ENCODE measurements around the gene TNS1. TPM values are rescaled to one million over a fixed set of nuclear protein-coding genes. Genes with fewer than 3 reads are reported as not detected.

TNS1 gene
- total and polyA plus RNA-seq, 9 of the 15 experiments (the other 6 are each of a cell fraction or from before 2014, with no cell fraction given) = 0.13 to 2.7 (median 0.77) TPM

- WGBS (ENCODE audit: insufficient coverage, low coverage, missing lambda C conversion rate) = 0% methylated on average over 8 of the region's 11 CpGs
- Histone ChIP-seq H3K27me3 (ENCODE audit: control insufficient read depth in 2 of 2, insufficient read depth in 2 of 2, low read length in 2 of 2) (peaks cover 0 to 22% of the 10 kb centered on the region in 2 experiments; a peak in 3 of 5 replicates), H3K36me3 (ENCODE audit: control insufficient read depth, insufficient read depth, low read length) (no peaks in the 10 kb centered on the region), H3K4me2 (ENCODE audit: insufficient read depth, low read length) (no peak overlapping the region), H3K9me3 (replicated peaks; ENCODE audit: control insufficient read depth, insufficient read depth, low read depth, low read length) (no peaks in the 10 kb centered on the region), H3K79me2 (ENCODE audit: control insufficient read depth, insufficient read depth, low read length) (no peaks in the 10 kb centered on the region), H3K4me3 (no peak overlapping the region), H3K9ac (ENCODE audit: insufficient read depth in 1 of 2, low read depth in 2 of 2, low read length in 2 of 2) (no peak overlapping the region), H3K9me1 (ENCODE audit: control insufficient read depth, insufficient read depth, low read length) (no peaks in the 10 kb centered on the region), H3K27ac (ENCODE audit: extremely low read depth, low read depth, low read length) (no peak overlapping the region), H4K20me1 (replicated peaks; ENCODE audit: control insufficient read depth, insufficient read depth, low read length) (no peaks in the 10 kb centered on the region), H2AFZ (ENCODE audit: low read depth, low read length) (no peak overlapping the region), H3K4me1 (replicated peaks in 1 of 2; ENCODE audit: control insufficient read depth in 2 of 2, insufficient read depth in 2 of 2, low read length in 2 of 2) (peaks cover 7 to 14% of the 10 kb centered on the region in 2 experiments; a peak in 3 of 5 replicates)
- in situ Hi-C loops (cut with MboI) (no loop called here), intact Hi-C loops (cut with micrococcal nuclease) (no loop called here)
- ChIA-PET POLR2A (interaction anchor here (0.6 kb wide), 1 partner anchor 107 kb away, joined by 3 read pairs; no protein-coding TSS in a partner anchor), CTCF (ENCODE audit: low intra/inter-chr PET ratio) (interaction anchor here (0.6 kb wide), 1 partner anchor 110 kb away, joined by 3 read pairs; no protein-coding TSS in a partner anchor)
- ATAC-seq (peak; percentile 96), FAIRE-seq (peak; percentile 88), DNase-seq (ENCODE audit: extremely low read depth in 1 of 4, low spot score in 3 of 4) (peak; percentile 56 to 82 (median 76))
- no TSS peak for BruUV-seq (replicated peaks)
- TF ChIP-seq, protein P1, sequence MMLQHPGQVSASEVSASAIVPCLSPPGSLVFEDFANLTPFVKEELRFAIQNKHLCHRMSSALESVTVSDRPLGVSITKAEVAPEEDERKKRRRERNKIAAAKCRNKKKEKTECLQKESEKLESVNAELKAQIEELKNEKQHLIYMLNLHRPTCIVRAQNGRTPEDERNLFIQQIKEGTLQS (IDR thresholded peaks at IDR 0.05) = 0 out of 2 replicates have a peak, but pooled peaks have one; percentile 20
- TF ChIP-seq, protein P1 (CRISPR knock-in tag; conservative IDR thresholded peaks at IDR 0.05) = no peak
- TF ChIP-seq UBTF (IDR thresholded peaks at IDR 0.05; ENCODE audit: borderline replicate concordance in 1 of 2, low read depth in 2 of 2, low read length in 2 of 2) (no peak), ZBTB5 (IDR thresholded peaks at IDR 0.05) (no peak), FOSL1 (tag; conservative IDR thresholded peaks at IDR 0.05) (0 out of 2 replicates have a peak, but pooled peaks have one; percentile 27), ELK1 (CRISPR knock-in tag; IDR thresholded peaks at IDR 0.05) (no peak), SMC3 (conservative IDR thresholded peaks at IDR 0.05; ENCODE audit: insufficient read depth, low read depth, low read length) (peak; percentile 43), CREM (IDR thresholded peaks at IDR 0.05; ENCODE audit: low read depth) (peak; percentile 57; the same call in 1 of the 2 replicates), JUN (IDR thresholded peaks at IDR 0.05; ENCODE audit: borderline replicate concordance, low read depth, low read length) (0 out of 2 replicates have a peak, but pooled peaks have one; percentile 19), JUN (CRISPR knock-in tag; IDR thresholded peaks at IDR 0.05; ENCODE audit: borderline replicate concordance) (no peak), ZBTB7A (IDR thresholded peaks at IDR 0.05; ENCODE audit: borderline replicate concordance, control insufficient read depth, low read depth, low read length) (0 out of 2 replicates have a peak, but pooled peaks have one; percentile 23)
- TF ChIP-seq, protein P2, sequence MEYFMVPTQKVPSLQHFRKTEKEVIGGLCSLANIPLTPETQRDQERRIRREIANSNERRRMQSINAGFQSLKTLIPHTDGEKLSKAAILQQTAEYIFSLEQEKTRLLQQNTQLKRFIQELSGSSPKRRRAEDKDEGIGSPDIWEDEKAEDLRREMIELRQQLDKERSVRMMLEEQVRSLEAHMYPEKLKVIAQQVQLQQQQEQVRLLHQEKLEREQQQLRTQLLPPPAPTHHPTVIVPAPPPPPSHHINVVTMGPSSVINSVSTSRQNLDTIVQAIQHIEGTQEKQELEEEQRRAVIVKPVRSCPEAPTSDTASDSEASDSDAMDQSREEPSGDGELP (CRISPR knock-in tag; IDR thresholded peaks at IDR 0.05; ENCODE audit: borderline replicate concordance) = peak; percentile 54; the same call in 1 of the 2 replicates
These were observed 103.4 kb downstream of the TNS1 start for GRCh38 chr2:217899231-217900009.

All from K562 (cell line).